IMR-90 (cell line): ENCODE data around the gene RBBP6. TPM values are rescaled to one million over a fixed set of nuclear protein-coding genes. Genes with fewer than 3 reads are reported as not detected.

Experiments used
- ATAC-seq: fragments of 200-7000 bp; cut with Tn5 transposase; 2 replicates; pipeline ENCODE4 v1.9.1; 2020; ENCODE audit warnings: low read depth, mild to moderate bottlenecking, moderate library complexity
- BruUV-seq: library from RNA; stranded (reverse); fragments of 400-500 nt; replicated peaks from 2 replicates; lab custom pipeline; 2021; lab: Mats Ljungman, UMichigan
- CTCF ChIA-PET: fragments of 300-600 bp; formaldehyde crosslinking; extraction: SDS; loops from one replicate; lab custom pipeline; 2021; ENCODE audit warnings: antibody characterized with exemption; lab: Yijun Ruan, JAX
- POLR2A ChIA-PET: fragments of 300-600 bp; sonication (Branson Sonifier 250); formaldehyde crosslinking; loops from one replicate; lab custom pipeline; 2022; ENCODE audit warnings: antibody characterized with exemption; ENCODE audit not compliant: unreplicated experiment; lab: Charles Lee
- DNase-seq: peaks from one replicate; pipeline ENCODE4 v3.0.0; 2013
- H2AFZ ChIP-seq: replicated peaks from 2 replicates; pipeline ENCODE3; 2013; ENCODE audit warnings: low read length, mild to moderate bottlenecking; ENCODE audit not compliant: poor library complexity
- H2AK5ac ChIP-seq: 2 replicates; pipeline ENCODE4 v1.6.1; 2013; ENCODE audit warnings: low read depth, low read length, inconsistent platforms
- H2AK9ac ChIP-seq: replicated peaks from 2 replicates; pipeline ENCODE3; 2013; ENCODE audit warnings: mild to moderate bottlenecking, low read depth, low read length, moderate library complexity; ENCODE audit not compliant: poor library complexity
- H2BK120ac ChIP-seq: 2 replicates; pipeline ENCODE4 v1.6.1; 2013; ENCODE audit warnings: low read depth, low read length, inconsistent platforms
- H2BK15ac ChIP-seq: 3 replicates; pipeline ENCODE4 v1.6.1; 2013; ENCODE audit warnings: low read depth, low read length, inconsistent platforms
- H2BK20ac ChIP-seq: 2 replicates; pipeline ENCODE4 v1.6.1; 2013; ENCODE audit warnings: low read depth, mild to moderate bottlenecking, inconsistent platforms, low read length, moderate library complexity
- H2BK5ac ChIP-seq: 2 replicates; pipeline ENCODE4 v1.6.1; 2013; ENCODE audit warnings: mild to moderate bottlenecking, low read depth, low read length, inconsistent platforms; ENCODE audit not compliant: poor library complexity, severe bottlenecking
- H3K14ac ChIP-seq: replicated peaks from 2 replicates; pipeline ENCODE4 v1.6.1; 2013; ENCODE audit warnings: low read depth, low read length, inconsistent platforms
- H3K18ac ChIP-seq: 2 replicates; pipeline ENCODE4 v1.6.1; 2013; ENCODE audit warnings: low read depth, low read length, control low read depth
- H3K23ac ChIP-seq: 2 replicates; pipeline ENCODE4 v1.6.1; 2013; ENCODE audit warnings: low read depth, low read length, inconsistent platforms
- H3K27ac ChIP-seq: 2 replicates; pipeline ENCODE4 v1.5.1; 2013; ENCODE audit warnings: mild to moderate bottlenecking, control low read depth, low read length; ENCODE audit not compliant: insufficient read depth
- H3K27me3 ChIP-seq: 2 replicates; pipeline ENCODE4 v1.6.1; 2013; ENCODE audit warnings: low read length; ENCODE audit not compliant: control insufficient read depth, insufficient read depth
- H3K36me3 ChIP-seq: 2 replicates; pipeline ENCODE4 v1.6.1; 2013; ENCODE audit warnings: low read length, mixed read lengths; ENCODE audit not compliant: control insufficient read depth, insufficient read depth
- H3K4ac ChIP-seq: 2 replicates; pipeline ENCODE4 v1.6.1; 2013; ENCODE audit warnings: low read depth, low read length, inconsistent platforms
- H3K4me1 ChIP-seq: 2 replicates; pipeline ENCODE4 v1.6.1; 2013; ENCODE audit warnings: low read length, mixed read lengths; ENCODE audit not compliant: control insufficient read depth, insufficient read depth
- H3K4me2 ChIP-seq: 2 replicates; pipeline ENCODE4 v1.6.1; 2013; ENCODE audit warnings: low read depth, mild to moderate bottlenecking, control low read depth, low read length, moderate library complexity
- H3K4me3 ChIP-seq: 2 replicates; pipeline ENCODE4 v1.5.1; 2013; ENCODE audit warnings: low read depth, mild to moderate bottlenecking, control low read depth, low read length, moderate library complexity; ENCODE audit not compliant: insufficient read depth
- H3K56ac ChIP-seq: 2 replicates; pipeline ENCODE4 v1.6.1; 2013; ENCODE audit warnings: low read length, inconsistent platforms; ENCODE audit not compliant: insufficient read depth; ENCODE audit errors: extremely low read depth
- H3K79me1 ChIP-seq, 2 experiments: 2 replicates each; pipeline ENCODE4 v1.6.1; 2013; ENCODE audit warnings: low read length in 2 of 2, inconsistent platforms in 1 of 2, low read depth in 1 of 2
- H3K9ac ChIP-seq: 2 replicates; pipeline ENCODE4 v1.6.1; 2013; ENCODE audit warnings: low read depth, low read length, control low read depth
- H3K9me1 ChIP-seq: 2 replicates; pipeline ENCODE4 v1.6.1; 2013; ENCODE audit warnings: low read length, inconsistent platforms; ENCODE audit not compliant: insufficient read depth
- H3K9me3 ChIP-seq: 2 replicates; pipeline ENCODE4 v1.6.1; 2013; ENCODE audit warnings: low read length; ENCODE audit not compliant: control insufficient read depth, insufficient read depth
- H4K20me1 ChIP-seq: 2 replicates; pipeline ENCODE4 v1.6.1; 2013; ENCODE audit warnings: low read length, inconsistent platforms; ENCODE audit not compliant: insufficient read depth
- H4K5ac ChIP-seq: 2 replicates; pipeline ENCODE4 v1.6.1; 2013; ENCODE audit warnings: mild to moderate bottlenecking, low read depth, low read length, control low read depth
- H4K8ac ChIP-seq, 2 experiments: 2 replicates each; pipeline ENCODE4 v1.6.1; 2013; ENCODE audit warnings: low read depth in 2 of 2, low read length in 2 of 2, control low read depth in 1 of 2, inconsistent platforms in 1 of 2
- H4K91ac ChIP-seq: 2 replicates; pipeline ENCODE4 v1.6.1; 2013; ENCODE audit warnings: low read depth, low read length, inconsistent platforms; ENCODE audit not compliant: insufficient read depth
- BHLHE40 ChIP-seq: fragments of 150-350 bp; IDR thresholded peaks from 2 replicates; pipeline ENCODE4 v1.6.1; 2016; ENCODE audit warnings: mild to moderate bottlenecking, low read depth, low read length
- CEBPB ChIP-seq: IDR thresholded peaks from 2 replicates; pipeline ENCODE4 v1.6.1; 2012; ENCODE audit warnings: low read depth, low read length, improper control_type of control experiment
- CHD1 ChIP-seq: IDR thresholded peaks from 2 replicates; pipeline ENCODE4 v1.6.1; 2012; ENCODE audit warnings: low read depth, low read length, improper control_type of control experiment
- CTCF ChIP-seq: conservative IDR thresholded peaks from 2 replicates; pipeline ENCODE4 v1.5.1; 2012; ENCODE audit warnings: mild to moderate bottlenecking, low read depth, low read length, improper control_type of control experiment
- ELK1 ChIP-seq: fragments of 150-350 bp; IDR thresholded peaks from 2 replicates; pipeline ENCODE4 v1.6.1; 2016; ENCODE audit warnings: low read depth, mild to moderate bottlenecking, low read length, moderate library complexity, borderline replicate concordance
- FOS ChIP-seq: fragments of 150-350 bp; IDR thresholded peaks from 2 replicates; pipeline ENCODE4 v1.6.1; 2016; ENCODE audit warnings: low read depth, low read length
- MAFK ChIP-seq: IDR thresholded peaks from 2 replicates; pipeline ENCODE4 v1.6.1; 2012; ENCODE audit warnings: low read depth, low read length, improper control_type of control experiment
- MAZ ChIP-seq: IDR thresholded peaks from 2 replicates; pipeline ENCODE4 v1.6.1; 2012; ENCODE audit warnings: low read depth, mild to moderate bottlenecking, low read length, improper control_type of control experiment, moderate library complexity, borderline replicate concordance
- MXI1 ChIP-seq: IDR thresholded peaks from 2 replicates; pipeline ENCODE4 v1.6.1; 2012; ENCODE audit warnings: low read depth, mild to moderate bottlenecking, low read length, moderate library complexity, borderline replicate concordance
- NFE2L2 ChIP-seq: fragments of 150-350 bp; IDR thresholded peaks from 2 replicates; pipeline ENCODE4 v1.6.1; 2016; ENCODE audit warnings: low read depth, mild to moderate bottlenecking, low read length
- POLR2A ChIP-seq: IDR thresholded peaks from 2 replicates; pipeline ENCODE4 v1.6.1; 2012; ENCODE audit warnings: mild to moderate bottlenecking, low read depth, low read length
- RAD21 ChIP-seq: IDR thresholded peaks from 2 replicates; pipeline ENCODE4 v1.6.1; 2012; ENCODE audit warnings: low read length, improper control_type of control experiment
- RCOR1 ChIP-seq: IDR thresholded peaks from 2 replicates; pipeline ENCODE4 v1.6.1; 2012; ENCODE audit warnings: mild to moderate bottlenecking, low read length, improper control_type of control experiment; ENCODE audit not compliant: insufficient replicate concordance
- RFX5 ChIP-seq: IDR thresholded peaks from 2 replicates; pipeline ENCODE4 v1.8.0; 2012; ENCODE audit warnings: low read depth, mild to moderate bottlenecking, low read length, moderate library complexity
- SMC3 ChIP-seq: fragments of 150-350 bp; IDR thresholded peaks from 2 replicates; pipeline ENCODE4 v1.6.1; 2016; ENCODE audit warnings: low read depth, mild to moderate bottlenecking, antibody characterized with exemption, low read length, moderate library complexity
- USF2 ChIP-seq: fragments of 150-350 bp; IDR thresholded peaks from 2 replicates; pipeline ENCODE4 v1.6.1; 2017; ENCODE audit warnings: mild to moderate bottlenecking, antibody characterized with exemption, low read length, low read depth
- whole genome bisulfite sequencing, 2 experiments: methylation state at CpG; one replicate each; pipeline versions ENCODE4 v1.1.5 to v1.1.7; 2013; ENCODE audit warnings: missing lambda C conversion rate in 2 of 2; ENCODE audit not compliant: insufficient read length in 1 of 2; ENCODE audit errors: extremely low coverage in 2 of 2; 5-methylcytosine and 5-hydroxymethylcytosine counted together
- dilution Hi-C: fragments of 300-500 bp; cut with HindIII; formaldehyde crosslinking; loops from one replicate; pipeline ENCODE4 v1.14.3; 2018; ENCODE audit warnings: low sequenced_read_pairs; ENCODE audit not compliant: unreplicated experiment
- in situ Hi-C: fragments of 300-500 bp; cut with MboI; formaldehyde crosslinking; loops from 3 replicates; pipeline ENCODE4 v1.14.3; 2019; ENCODE audit warnings: low sequenced_read_pairs, inconsistent platforms, mixed read lengths
- intact Hi-C: fragments of 100-400 bp; cut with micrococcal nuclease; formaldehyde crosslinking; loops from 2 replicates; pipeline ENCODE4 v1.10.0; 2022
- polyA plus RNA-seq, 3 experiments: library from polyadenylated mRNA; depleted of rRNA; stranded (reverse); fragments of >200 nt; gene quantifications; 2 replicates each; pipeline ENCODE4 v1.2.3, GENCODE V29; 2012; ENCODE audit warnings: low replicate concordance in 1 of 3
- total RNA-seq: library from RNA; depleted of rRNA; stranded (reverse); fragments of >200 nt; gene quantifications from 2 replicates; pipeline ENCODE4 v1.2.3, GENCODE V29; 2012

RBBP6 gene
- total and polyA plus RNA-seq, 2 of the 4 experiments (the other 2 are of a cell fraction): 7.2 to 17.8 TPM

- no peak overlapping the region for H3K4me3 ChIP-seq
- H3K23ac ChIP-seq: no peak overlapping the region
- H3K4me2 ChIP-seq: no peak overlapping the region
- H2BK15ac ChIP-seq: no peak overlapping the region
- H3K9me1 ChIP-seq: no peaks in the 10 kb centered on the region
- H3K27me3 ChIP-seq: no peaks in the 10 kb centered on the region
- H3K27ac ChIP-seq: no peak overlapping the region
- H3K9me3 ChIP-seq: peaks cover 2% of the 10 kb centered on the region; the same call in 1 of the 2 replicates
- ChIA-PET CTCF (no interaction called here), POLR2A (no interaction called here)
- H3K56ac ChIP-seq: no peak overlapping the region
- no peaks in the 10 kb centered on the region for H3K4me1 ChIP-seq
- dilution Hi-C loops: loop anchor here (25.0 kb wide), 1 partner anchor 216 kb away; no protein-coding TSS in a partner anchor
- H2AK9ac ChIP-seq: no peak overlapping the region
- H4K91ac ChIP-seq: no peak overlapping the region
- no peak overlapping the region for H4K5ac ChIP-seq
- H3K18ac ChIP-seq: no peak overlapping the region
- BruUV-seq: no TSS peak
- H2AK5ac ChIP-seq: no peak overlapping the region
- no peak overlapping the region for H3K14ac ChIP-seq
- TF ChIP-seq ELK1: no peak
- TF ChIP-seq RCOR1: no peak
- TF ChIP-seq RAD21: no peak
- TF ChIP-seq CTCF: no peak
- no peak for TF ChIP-seq CEBPB
- no peak for TF ChIP-seq POLR2A
- TF ChIP-seq MAFK: no peak
- no peak for TF ChIP-seq FOS
- no peak for TF ChIP-seq RFX5
- no peak for TF ChIP-seq NFE2L2
- no peak for TF ChIP-seq CHD1
- no peak for TF ChIP-seq BHLHE40
- no peak for TF ChIP-seq MXI1
- no peak for TF ChIP-seq SMC3
- TF ChIP-seq USF2: no peak
- TF ChIP-seq MAZ: no peak
- no peak overlapping the region for H3K9ac ChIP-seq
- intact Hi-C loops: no loop called here
- ATAC-seq (no peak), DNase-seq (no peak)
- H3K4ac ChIP-seq: no peak overlapping the region
- no peak overlapping the region for H2AFZ ChIP-seq
- H3K79me1 ChIP-seq: peaks cover 0 to 4% of the 10 kb centered on the region in 2 experiments; a peak in 2 of 4 replicates
- WGBS, 2 experiments: 100% methylated on average over 1 of the region's 6 CpGs; no CpG with 5 or more reads in 1 of the 2 experiments
- H4K20me1 ChIP-seq: no peaks in the 10 kb centered on the region; the same call in 1 of the 2 replicates
- H2BK120ac ChIP-seq: no peak overlapping the region
- H3K36me3 ChIP-seq: peaks cover 34% of the 10 kb centered on the region
- H4K8ac ChIP-seq: no peak overlapping the region
- H2BK20ac ChIP-seq: no peak overlapping the region
- H2BK5ac ChIP-seq: no peak overlapping the region
- in situ Hi-C loops: loop anchor here (25.0 kb wide), 1 partner anchor 366 kb away; no protein-coding TSS in a partner anchor
Measured at GRCh38 chr16:24571096-24571495, 31.7 kb downstream of the RBBP6 start.
